ENCODE results near the gene CCSER1. TPM values are rescaled to one million over a fixed set of nuclear protein-coding genes. Genes with fewer than 3 reads are reported as not detected.
"Not testable (repeated sequence)": the region's sequence is repeated elsewhere in the genome, so short reads cannot be mapped to it uniquely, and the experiment has no call there.

The CCSER1 gene
- total RNA-seq, 2 experiments from 2014 or later = not detected

DNA sequence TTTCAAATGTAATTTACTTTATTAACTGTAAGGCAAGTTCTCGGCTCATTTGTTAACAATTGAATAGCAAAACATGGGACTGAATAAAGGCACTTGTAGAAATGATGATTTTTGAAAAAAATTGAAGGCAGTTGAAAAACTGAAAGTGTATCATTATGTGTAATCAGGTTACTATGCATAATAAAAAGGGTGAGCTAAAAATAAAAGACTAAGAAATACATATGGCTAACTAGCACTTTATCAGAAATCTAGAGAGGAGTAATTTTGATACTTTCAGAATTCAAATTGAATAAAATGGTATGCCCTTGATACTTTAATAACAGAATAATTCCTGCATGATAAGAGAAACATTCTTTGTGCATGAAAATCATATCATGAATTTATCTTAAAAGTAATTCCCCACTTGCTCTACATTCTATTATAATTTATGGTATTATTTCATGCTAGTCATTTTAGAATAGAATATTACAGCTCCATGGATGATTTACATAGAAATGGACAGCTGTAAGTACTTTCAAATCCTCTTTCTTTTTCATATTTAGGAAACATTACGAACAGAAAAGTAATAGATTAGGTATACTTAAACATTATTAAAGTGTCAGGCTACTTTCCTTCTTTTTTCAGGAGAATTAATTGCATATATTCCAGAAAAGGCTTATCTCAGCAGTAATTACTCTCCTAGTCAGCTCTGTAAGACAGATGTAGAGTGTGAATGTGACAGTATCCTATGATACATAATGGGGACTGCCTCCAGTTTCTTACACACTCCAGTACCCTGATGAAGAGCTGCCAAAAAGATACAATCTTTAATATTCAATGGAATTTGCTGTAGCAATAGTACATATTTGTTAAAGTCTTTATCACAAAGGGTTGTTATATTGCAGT is 697.3 kb downstream of the CCSER1 start:
- H3K27me3 Mint-ChIP-seq = no peaks in the 10 kb centered on the region
- H3K4me1 Mint-ChIP-seq (ENCODE audit: low read depth) = no peaks in the 10 kb centered on the region
- TF ChIP-seq, protein P1, sequence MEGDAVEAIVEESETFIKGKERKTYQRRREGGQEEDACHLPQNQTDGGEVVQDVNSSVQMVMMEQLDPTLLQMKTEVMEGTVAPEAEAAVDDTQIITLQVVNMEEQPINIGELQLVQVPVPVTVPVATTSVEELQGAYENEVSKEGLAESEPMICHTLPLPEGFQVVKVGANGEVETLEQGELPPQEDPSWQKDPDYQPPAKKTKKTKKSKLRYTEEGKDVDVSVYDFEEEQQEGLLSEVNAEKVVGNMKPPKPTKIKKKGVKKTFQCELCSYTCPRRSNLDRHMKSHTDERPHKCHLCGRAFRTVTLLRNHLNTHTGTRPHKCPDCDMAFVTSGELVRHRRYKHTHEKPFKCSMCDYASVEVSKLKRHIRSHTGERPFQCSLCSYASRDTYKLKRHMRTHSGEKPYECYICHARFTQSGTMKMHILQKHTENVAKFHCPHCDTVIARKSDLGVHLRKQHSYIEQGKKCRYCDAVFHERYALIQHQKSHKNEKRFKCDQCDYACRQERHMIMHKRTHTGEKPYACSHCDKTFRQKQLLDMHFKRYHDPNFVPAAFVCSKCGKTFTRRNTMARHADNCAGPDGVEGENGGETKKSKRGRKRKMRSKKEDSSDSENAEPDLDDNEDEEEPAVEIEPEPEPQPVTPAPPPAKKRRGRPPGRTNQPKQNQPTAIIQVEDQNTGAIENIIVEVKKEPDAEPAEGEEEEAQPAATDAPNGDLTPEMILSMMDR (IDR thresholded peaks at IDR 0.05) = no peak
- no peak for DNase-seq
- ChIA-PET POLR2A (no interaction called here), CTCF (no interaction called here)
- no peaks in the 10 kb centered on the region for H3K36me3 Mint-ChIP-seq (ENCODE audit: low read depth)
- no peak overlapping the region for H3K27ac Mint-ChIP-seq
- H3K9me3 Mint-ChIP-seq = peaks cover 2% of the 10 kb centered on the region
- no peak for ATAC-seq
- intact Hi-C loops (cut with micrococcal nuclease) = no loop called here
- no peak overlapping the region for H3K4me3 Mint-ChIP-seq

DNA sequence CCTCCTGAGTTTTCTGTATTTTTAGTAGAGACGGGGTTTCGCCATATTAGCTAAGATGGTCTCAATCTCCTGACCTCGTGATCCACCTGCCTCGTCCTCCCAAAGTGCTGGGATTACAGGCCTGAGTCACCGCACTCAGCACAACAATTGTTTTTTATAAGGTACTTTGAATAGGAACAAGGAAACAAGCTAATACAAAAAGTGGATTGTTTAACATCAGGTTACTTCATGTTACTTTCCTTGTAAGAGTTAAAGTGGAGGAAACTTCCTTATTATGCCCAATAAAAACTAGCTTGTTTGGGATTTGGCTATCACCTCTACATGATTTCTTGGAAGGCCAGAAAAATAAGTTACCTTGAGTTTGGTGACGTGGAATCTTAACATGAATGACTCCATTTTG is 698.7 kb downstream of the CCSER1 start:
- CTCF ChIA-PET = no interaction called here
- no peak overlapping the region for H3K27ac Mint-ChIP-seq
- H3K36me3 Mint-ChIP-seq (ENCODE audit: low read depth) = no peaks in the 10 kb centered on the region
- H3K4me3 Mint-ChIP-seq = no peak overlapping the region
- DNase-seq (no peak), ATAC-seq (no peak)
- intact Hi-C loops (cut with micrococcal nuclease) = no loop called here
- H3K4me1 Mint-ChIP-seq (ENCODE audit: low read depth) = no peaks in the 10 kb centered on the region
- POLR2A ChIA-PET = no interaction called here
- H3K27me3 Mint-ChIP-seq = no peaks in the 10 kb centered on the region
- TF ChIP-seq, protein P1 (IDR thresholded peaks at IDR 0.05) = no peak
- H3K9me3 Mint-ChIP-seq = peaks cover 3% of the 10 kb centered on the region

DNA sequence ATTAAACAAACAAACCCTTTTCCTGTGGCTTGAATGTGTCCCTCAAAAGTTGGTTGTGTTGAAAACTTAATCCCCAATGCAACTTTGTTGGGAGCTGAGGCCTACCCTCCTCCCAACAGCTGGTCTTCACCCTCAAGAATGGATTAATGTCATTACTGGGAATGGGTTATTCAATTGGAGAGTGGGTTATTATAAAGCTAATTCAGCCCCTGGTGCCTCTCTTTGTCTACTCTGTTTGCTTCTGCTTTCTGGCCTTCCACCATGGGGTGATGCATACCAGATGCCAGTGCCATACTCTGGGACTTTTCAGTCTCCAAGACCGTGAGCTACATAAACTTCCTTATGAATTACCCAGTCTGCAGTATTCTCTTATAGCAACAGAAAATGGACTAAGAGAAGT is 706.5 kb downstream of the CCSER1 start:
- intact Hi-C loops (cut with micrococcal nuclease) = no loop called here
- H3K27ac Mint-ChIP-seq = no peak overlapping the region
- no peaks in the 10 kb centered on the region for H3K36me3 Mint-ChIP-seq (ENCODE audit: low read depth)
- ChIA-PET CTCF (no interaction called here), POLR2A (no interaction called here)
- DNase-seq (no peak), ATAC-seq (no peak)
- H3K4me1 Mint-ChIP-seq (ENCODE audit: low read depth) = no peaks in the 10 kb centered on the region
- H3K9me3 Mint-ChIP-seq = peaks cover 4% of the 10 kb centered on the region
- no peak overlapping the region for H3K4me3 Mint-ChIP-seq
- TF ChIP-seq, protein P1 (IDR thresholded peaks at IDR 0.05) = no peak
- no peaks in the 10 kb centered on the region for H3K27me3 Mint-ChIP-seq

DNA sequence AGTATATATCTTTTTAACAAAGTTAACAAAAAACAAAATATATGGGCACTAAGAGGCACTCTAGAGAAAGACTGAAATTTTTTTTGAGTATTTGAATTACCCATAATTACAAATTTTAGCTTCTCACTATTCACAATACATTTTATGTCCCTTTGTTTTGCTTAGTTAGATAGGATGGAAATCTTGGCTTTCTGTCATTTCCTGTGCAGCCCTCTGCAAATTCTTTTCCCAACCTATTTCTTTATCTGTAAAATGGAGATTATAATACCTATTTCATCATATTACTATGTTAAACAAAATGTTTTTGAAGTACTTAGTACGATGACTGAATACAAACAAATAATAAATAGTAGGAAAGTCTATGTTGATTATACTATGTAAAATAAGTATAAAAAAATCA is 710.0 kb downstream of the CCSER1 start:
- POLR2A ChIA-PET = no interaction called here

DNA sequence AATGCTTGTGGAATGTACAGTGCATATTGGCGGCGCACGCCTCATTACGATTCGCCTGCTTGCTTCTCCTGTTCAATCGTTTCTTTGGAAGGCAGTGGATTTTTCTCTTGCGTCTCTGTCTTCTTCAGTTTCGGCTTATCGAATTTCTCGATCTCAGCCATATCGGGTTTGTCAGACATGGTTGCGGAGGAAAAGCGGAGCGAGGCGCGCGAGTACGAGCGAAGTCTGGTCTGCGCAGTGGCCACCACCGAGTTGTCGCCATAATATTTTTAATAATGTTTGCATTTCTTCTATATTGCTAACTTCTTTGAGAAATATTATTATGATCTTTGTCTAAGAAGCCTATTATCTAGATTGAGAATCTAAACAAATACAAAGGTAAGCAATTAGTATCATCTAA is 711.7 kb downstream of the CCSER1 start:
- CTCF ChIA-PET = not testable (repeated sequence)

More for the DNA sequence above, 710.0 kb downstream of the CCSER1 start:
- no peak overlapping the region for H3K27ac Mint-ChIP-seq
- H3K9me3 Mint-ChIP-seq = peaks cover 2% of the 10 kb centered on the region
- H3K36me3 Mint-ChIP-seq (ENCODE audit: low read depth) = no peaks in the 10 kb centered on the region
- intact Hi-C loops (cut with micrococcal nuclease) = no loop called here
- H3K4me1 Mint-ChIP-seq (ENCODE audit: low read depth) = no peaks in the 10 kb centered on the region
- TF ChIP-seq, protein P1 (IDR thresholded peaks at IDR 0.05) = no peak
- H3K27me3 Mint-ChIP-seq = no peaks in the 10 kb centered on the region
- no peak for ATAC-seq
- CTCF ChIA-PET = no interaction called here
- H3K4me3 Mint-ChIP-seq = no peak overlapping the region
- no peak for DNase-seq

More for the DNA sequence above, 711.7 kb downstream of the CCSER1 start:
- H3K9me3 Mint-ChIP-seq; POLR2A ChIA-PET; H3K4me1 Mint-ChIP-seq (ENCODE audit: low read depth); H3K4me3 Mint-ChIP-seq; H3K27me3 Mint-ChIP-seq; DNase-seq; H3K27ac Mint-ChIP-seq; ATAC-seq; H3K36me3 Mint-ChIP-seq (ENCODE audit: low read depth); intact Hi-C loops (cut with micrococcal nuclease): not testable (repeated sequence)

All from activated CD8-positive, alpha-beta T cell treated with anti-CD3 and anti-CD28 coated beads for 36 hours (primary cell).